Fibroblast of skin of left quadriceps (primary cell): ENCODE measurements around the gene DAB2IP.

Source experiments
- DNase-seq, 2 experiments: peaks; one replicate each; pipeline ENCODE4 v3.0.0-alpha.2; 2013; ENCODE audit warnings: low read depth in 2 of 2

The DAB2IP gene

DNA sequence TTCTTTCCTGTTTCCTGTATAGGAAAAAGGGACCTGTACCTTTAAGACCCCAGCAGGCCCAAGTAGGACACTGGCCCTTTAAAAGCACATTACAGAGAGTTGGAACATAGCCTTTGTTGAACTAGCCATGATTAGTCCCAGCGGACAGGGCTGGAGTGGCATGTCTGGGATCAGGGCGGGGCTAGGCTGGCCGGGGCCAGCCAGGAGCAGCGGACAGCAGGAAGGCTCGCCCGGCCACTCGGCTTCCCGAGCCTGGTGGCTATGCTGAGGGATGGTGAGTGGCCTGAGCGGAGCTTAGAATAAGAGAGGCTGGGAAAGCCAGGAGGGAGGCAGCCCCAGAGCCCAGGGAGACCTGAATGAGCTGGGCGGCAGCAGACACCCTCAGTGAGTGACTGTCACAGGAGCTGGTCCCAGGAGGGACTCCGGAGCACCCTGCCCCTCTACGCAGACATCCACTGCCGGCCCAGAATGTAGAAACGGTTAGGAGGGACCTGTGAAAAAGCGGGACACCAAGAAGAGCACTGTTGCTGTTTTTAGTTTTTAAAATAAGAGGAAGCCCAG, 92.1 kb downstream of the DAB2IP start:
- no peak for DNase-seq

DNA sequence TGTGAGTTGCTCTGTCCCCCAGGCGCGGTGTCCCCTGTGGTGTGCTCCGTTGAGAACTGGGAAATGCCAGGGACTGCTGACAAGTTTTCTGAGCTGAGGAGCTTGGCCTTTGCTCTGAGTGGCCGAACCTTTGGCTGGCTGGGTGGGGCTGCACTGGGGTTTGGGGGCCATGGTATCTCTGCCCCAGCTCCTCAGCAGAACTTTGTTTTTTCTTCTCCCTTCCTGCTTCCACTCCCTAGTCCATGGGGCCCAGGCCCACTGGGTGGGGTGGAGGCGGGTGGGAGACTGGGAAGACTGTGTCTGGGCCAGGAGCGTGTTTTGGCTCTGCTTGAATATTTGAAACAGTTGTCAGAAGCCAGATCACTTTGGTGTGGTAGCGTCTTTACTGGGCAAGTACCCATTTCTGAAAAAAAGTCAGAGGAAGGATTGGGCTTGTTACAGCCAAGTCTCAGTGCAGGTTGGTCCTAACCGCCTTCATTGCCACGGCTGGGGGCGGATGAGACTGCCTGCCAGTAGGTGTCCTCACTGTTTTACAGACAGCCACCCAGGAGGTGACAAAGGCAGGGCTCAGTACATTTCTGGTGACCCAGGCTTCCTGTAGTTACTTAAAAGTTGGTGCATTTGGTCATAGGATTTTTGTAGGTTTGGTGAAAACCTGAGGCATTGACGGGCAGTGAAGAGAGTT, 92.7 kb downstream of the DAB2IP start:
- no peak for DNase-seq

DNA sequence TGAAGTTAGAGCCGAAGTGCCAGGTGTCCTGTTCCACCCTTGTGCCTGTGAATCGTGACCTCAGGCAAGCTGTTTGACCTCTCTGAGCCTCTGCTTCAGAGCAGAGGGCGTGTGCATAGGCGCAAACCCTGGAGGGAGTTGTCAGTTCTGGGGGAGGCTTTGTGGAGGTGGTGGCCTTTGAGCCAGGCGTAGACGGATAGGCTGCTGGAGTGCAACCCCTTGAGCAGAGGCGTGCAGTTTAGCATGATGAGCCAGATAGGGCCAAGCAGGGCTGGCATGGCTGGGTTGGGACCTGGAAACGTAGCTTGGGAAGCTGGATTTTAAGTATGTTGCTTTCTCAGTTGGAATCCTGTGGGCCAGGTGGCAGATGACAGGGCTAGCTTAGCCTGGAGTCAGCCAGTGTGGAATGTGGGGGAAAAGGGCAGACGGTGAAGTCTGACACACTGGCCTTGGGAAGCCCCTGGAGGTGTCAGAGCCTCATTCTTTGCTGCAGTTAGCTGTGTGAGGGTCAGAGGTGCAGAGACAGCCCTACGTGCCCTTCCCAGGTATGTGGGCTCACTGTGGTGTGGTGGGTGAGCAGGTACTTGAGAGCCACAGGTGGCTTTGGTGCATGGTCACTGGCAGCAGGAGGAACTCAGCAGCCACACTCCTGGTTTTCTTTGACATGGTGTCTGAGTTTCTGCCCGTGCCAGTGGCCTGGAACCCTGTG, 93.4 kb downstream of the DAB2IP start:
- no peak for DNase-seq

DNA sequence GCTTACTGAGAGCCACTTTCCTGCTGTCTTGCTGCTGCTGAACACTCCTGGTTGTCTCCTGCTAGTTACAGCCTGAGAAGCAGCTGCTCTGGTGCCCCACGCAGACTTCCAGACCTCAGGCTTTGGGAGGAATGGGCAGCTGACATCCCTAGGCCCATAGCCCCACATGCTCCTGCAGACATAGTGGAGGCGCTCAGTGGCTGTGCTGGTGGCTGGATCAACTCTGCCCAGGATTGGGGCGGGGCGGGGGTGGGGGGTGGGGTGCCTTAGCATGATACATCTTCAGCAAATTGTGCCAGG, 93.9 kb downstream of the DAB2IP start:
- DNase-seq = no peak

DNA sequence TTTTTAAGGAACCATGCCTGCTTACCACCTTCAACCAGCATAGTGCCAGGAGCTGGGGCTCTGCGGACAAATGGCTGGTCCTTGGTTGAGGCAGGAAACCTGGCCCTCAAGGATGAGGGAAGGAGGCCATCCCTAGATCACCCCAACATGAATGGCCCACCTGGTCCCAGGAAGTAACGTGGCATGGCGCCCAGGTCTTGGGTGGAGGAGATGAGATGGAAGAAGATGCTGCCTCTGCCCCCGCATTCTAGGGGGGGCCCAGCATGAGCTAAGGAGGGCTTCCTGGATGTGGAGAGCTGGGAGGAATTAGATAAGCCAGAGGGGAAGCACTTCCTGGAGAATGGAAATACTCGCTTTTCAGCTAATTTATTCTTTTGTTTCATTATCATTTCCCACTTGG, 95.0 kb downstream of the DAB2IP start:
- no peak for DNase-seq

DNA sequence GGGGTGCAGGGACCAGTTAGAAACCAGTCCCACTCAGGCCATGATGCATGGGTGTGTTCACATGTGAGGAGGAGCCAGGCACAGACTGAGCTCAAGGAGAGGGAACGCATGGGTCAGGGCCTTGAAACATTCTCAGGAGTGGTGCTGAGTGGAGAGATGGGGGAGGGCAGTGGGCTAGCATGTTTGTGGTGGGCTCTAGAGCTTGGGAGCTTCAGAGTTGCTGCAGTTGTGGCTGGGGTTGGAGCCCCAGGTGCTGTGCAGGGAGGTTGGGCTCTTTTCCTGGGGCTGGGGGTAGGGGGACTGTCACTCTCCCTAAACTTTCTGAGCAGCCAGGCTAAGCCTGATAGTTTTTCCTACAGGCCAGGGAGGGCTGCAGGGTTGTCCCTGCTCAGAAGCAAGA, 95.4 kb downstream of the DAB2IP start:
- DNase-seq = no peak

DNA sequence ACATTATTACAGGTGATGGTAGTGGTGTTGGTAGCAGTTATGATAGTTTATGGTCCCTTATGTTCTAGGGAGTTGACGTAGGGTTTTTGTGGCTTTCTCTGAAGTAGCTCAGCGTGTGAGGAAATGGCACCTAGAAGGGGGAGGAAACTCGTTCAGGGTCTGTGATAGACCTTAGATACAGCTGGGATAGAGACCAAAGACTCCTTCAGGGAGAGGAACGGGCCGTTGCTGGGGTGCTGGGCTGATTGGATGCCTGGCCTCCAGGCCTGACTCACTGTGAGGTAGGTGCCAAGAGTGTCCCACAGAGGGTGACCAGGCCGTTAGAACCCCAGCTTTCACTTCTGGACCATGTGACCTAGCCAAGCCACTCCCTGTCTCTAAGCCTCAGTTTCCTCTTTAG, 96.6 kb downstream of the DAB2IP start:
- DNase-seq = no peak

DNA sequence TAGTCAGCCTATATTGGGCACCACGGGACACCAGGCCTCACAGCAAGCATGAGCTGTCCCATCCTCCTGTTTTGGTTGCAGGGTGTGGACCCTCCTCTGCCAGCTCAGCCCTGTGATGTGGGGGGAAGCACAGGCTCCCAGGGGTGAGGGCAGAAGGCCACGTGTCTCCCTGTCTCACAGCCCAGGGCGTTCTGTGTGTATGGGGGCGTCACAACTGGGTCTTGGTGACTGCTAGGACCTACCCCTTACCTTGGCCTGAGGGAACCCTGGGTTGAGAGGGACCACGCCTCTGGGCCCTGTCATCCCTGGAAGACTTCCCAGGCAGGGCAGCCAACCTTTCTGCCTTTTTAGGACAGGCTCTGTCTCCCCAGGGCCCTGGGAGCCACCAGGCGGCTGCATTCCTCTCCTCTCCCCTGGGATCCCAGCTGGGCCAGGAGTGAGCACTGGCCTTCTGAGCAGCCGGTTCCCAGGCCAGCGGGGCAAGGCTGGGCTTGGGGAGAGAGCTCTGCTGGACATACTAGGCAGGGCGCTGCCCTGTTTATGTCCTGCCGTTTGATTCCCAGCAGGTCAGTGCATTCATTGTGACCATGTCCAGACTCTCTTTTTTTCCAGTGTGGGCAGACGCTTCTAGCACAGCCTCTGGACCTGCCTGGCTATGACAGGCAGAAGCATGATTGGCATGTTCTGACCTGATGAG, 97.4 kb downstream of the DAB2IP start:
- DNase-seq = no peak

DNA sequence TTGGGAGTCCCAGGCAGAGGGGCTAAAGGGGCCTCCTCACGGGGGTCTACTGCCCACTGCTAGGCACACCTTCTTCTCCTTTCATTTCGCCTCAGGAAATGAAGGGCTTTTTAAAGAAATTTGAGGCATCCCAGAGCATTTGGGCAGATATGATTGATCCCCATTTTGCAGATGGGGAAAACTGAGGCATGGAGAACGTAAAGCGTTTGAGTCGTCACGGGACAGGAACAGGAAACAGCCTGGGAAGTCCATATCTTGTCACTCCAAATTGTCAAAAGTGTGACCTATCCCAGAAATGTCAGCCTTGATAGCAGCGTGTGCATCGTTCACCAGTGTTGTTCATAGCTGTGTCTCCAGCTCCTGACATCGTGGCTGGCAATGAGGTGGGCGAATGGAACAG, 98.2 kb downstream of the DAB2IP start:
- no peak for DNase-seq

DNA sequence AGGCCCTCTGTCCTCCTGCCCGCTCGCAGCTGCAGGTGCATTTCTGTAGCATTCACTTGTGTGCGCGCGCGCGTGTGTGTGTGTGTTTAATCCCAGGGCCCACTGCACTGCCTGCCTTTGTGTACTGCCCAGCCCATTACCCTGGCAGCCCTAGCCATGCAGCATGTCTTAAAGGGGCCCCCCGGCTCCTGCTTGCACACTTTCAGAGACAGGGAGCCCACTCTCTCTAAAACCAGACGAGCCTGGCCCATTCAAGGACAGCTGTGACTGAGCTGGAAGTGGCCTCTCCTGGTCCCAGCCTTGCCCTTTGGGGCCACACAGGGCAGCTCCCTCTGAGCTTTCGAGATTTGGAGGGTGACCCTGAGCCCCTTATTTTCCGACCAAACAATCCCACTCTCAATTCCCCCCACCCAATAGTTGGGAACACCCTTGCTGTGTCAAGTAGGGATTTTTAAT, 98.9 kb downstream of the DAB2IP start:
- no peak for DNase-seq

DNA sequence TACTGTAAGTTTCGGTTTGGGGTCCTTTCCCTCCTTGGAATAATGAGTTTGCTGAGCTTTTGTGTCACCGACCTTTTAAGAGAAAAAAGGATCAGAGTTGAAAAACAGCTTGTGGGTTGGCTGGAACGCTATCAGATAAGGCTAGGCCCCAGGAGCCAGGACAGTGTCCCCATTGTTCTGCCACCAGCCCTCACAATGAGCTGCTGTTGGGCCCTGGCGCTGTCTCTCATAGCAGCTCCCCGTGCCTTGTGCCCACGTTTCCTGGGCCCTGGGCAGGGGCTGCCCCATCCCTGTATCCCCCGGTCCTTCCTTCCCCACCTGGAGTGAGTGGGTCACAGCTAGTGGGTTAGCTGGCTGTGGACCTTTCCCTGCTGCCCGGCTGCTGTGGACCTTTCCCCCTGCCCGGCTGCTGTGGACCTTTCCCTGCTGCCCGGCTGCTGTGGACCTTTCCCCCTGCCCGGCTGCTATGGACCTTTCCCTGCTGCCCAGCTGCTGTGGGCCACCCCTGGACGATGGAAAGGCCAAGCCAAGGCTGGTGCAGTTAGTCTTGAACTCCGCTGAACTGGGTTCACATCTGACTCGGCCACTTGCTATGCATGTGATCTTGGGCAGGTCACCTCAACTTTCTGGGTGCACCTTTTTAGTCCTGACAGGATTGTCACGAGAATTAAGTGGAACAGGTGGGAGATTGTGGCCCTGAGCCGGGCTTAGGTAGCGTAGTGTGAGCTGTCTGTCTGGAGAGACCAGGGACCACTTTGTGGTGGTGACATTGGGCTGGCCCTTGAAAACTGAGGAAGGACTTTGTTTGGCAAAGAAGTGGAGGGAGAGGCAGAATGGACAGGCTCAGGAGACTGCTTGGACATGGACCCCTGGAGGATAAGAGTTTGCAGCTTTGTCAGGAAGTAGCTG, 99.5 kb downstream of the DAB2IP start:
- no peak for DNase-seq

DNA sequence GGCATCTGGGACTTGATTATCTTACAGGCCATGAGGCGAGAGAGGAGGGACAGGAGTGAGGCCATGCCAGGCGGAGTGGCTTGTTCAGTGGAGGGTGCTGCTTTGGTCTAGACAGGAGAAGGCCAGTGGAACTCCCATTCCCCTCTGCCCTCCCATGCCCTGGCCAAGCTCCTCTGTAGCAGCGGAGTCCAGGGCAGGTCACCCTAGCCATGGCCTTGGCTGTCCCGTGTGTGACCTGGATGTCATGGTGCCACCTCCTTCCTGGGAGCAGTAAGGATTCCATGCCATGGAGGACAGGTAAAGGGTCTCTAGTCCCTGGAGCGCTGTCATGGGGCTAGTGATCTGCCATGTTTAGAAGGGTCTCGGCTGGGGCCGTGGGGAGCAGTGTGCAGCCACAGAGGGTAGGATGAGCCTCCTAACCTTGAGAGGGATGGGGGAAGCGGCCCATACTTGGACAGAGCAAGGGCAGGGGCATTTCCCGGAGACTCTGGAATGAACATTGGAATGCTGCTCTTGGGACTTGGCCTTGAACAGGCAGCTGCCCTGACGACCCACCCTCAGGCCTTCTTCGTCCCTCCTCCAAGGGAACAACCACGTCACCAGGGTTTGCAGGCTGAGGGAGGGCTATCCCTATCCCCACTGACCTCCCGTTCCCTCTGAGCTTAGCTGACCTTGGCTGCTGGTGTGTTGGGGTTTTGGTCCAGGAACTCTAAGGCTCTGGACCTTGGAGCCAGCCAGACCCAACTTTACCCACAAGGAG, 100.4 kb downstream of the DAB2IP start:
- DNase-seq = no peak

DNA sequence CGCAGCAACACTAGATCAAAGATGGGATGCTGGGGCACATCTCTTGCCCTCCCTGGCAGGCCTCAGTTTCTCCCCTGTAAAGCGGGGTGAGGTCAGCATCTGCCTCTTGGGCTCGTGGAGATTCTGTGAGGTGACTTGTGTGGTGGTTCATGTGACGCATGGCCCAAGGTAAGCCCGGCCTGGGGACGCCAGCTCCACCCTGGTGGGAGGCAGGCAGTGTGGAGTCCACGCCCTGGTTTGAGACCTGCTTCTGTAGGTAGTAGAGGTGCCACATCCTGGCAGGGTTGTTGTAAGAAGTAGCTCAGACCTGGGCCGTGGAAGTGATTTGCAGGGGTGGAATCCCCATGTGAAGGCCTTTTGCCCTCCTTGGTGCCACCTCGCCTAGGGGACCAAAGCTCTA, 101.5 kb downstream of the DAB2IP start:
- no peak for DNase-seq

DNA sequence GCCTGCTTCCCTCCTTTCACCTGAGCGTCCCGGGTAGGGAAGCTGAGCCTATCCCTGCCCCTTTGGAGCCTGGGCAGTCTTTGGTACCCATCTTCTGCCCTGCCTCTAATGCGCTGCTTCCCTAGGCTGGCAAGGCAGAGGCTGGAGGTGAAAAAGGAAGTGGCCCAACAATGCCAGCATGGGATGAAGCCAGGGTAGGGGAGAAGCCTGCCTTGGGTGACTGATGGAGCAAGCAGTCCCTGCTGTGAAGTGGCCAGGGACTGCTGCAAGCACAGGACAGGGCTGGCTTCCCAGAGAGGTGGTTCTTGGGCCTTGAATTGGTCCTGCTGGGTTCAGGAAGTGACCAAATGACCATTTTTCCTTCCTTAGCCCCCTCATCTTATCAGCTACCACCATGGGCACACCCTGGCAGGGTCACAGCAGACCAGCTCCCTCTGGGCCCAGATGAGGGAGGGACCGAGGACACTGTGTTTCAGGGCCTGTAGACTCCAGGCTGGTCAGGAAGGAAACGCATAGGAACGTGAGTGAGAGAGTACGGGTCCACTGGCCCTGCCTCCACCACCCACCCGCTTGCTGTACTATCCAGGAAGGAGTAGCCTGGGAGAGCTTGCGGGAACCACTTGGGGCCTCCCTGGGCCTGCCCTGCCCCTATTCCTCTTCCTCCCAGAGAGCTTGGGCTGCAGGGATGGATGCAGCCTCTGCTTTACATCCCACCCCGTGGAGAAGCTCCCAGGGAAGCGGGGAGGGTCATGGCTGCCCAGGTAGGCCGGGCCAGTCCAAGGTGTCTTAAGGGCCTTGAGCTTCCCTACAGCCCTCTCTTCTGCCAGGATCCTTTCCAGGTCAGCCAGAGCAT, 102.6 kb downstream of the DAB2IP start:
- DNase-seq = no peak

DNA sequence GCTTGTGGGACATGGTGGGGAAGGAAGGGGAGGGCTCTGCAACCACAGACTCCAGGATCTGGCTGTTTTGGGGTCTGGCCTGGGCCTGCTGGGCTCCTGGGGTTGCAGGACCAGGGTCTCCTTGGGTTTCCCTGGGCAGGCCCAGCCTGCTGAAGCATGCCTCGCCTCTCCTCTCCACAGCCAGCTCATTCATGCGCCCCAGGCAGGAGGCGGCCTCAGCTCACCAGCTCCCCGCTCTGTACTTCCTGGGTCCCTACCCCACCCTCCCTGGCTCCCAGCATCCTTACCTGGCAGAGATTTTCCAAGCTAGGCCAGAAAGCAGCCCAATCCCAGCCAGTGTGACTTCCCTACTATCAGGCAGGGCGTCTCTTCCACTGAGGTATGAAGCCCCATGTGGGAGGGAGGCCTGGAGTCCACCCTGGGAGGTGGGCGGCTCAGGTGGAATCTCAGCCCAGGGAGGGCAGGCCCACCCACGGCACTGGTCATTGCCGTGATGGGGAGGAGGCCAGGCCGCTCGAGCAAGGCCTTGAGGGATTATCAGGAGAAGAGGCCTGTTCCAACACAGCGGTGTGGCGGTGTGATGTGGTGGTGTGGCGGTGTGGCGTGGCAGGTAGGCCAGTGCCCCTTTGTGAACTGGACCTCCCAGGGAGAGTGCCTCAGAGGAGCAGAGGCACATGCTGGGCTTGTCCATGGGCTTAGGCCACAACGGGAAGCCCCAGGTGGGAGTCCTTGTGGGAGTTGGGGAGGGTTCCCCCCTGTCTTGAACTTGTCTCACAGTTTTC, 103.4 kb downstream of the DAB2IP start:
- DNase-seq = no peak

DNA sequence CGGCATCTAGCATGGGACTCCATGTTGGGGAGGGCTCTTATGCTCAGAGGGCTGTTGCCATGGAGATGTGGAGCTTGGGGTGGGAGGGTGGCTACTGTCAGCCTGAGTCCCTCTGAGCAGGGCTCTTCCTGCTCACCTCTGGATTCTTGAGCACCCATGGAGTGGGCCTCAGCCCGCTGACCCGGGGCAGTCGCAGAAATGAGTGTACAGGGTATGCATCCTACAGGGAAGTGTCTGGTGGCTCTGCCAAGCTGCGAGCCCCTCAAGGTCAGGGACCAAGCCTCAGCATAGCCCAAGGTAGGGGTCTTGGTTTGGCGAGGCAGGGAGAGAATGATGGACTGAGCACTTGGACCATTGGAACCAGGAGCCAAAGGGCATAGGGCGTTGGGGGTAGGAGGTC, 104.1 kb downstream of the DAB2IP start:
- DNase-seq = no peak

DNA sequence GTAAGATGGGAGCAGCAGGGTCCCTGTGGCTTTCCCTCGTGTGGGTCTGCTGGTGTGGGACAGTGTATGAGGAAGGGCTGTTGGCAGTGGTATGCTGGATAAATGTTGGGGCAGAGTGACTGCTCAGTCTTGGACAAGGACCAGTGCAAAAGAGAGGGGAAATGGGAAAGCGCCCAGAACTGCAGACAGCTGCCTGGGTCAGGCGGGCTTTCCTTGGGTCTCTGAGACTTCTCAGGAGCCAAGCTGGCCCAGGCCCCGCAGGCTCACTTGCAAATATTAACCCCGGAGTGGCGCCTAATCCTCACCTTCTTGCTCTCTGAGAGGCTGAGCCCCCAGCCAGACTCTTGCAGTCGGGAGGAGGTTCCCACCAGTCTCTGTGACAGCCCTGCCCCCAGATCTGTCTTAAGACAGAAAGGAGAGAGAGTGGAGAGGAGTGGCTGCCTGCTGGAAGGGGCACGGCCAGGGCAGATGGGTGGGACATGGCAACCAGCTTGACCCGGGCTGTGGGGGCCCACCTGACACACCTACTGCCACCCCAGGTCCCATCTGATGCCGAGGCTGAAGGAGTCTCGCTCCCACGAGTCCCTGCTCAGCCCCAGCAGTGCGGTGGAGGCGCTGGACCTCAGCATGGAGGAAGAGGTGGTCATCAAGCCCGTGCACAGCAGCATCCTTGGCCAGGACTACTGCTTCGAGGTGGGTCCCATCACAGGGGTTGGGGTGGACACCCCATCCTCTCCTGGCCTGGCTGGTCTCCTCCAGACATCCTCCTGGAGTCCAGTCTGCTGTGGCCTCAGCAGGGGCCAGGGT, 105.2 kb downstream of the DAB2IP start:
- DNase-seq = no peak

DNA sequence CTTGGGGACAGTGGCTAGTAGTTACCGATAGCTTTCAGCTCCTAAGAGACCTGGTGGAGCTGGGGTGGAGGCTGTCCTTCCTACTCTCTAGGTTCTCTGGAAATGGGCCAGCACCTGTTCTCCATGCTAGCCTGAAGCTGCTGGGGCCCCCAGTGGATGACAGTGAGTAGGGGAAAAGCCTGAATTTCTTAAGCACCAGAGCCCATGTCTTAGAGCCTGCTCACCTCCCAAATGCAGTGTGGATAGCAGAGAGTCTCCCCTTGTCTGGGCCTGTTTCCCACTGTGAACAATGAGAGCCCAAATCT, 105.8 kb downstream of the DAB2IP start:
- DNase-seq = no peak

DNA sequence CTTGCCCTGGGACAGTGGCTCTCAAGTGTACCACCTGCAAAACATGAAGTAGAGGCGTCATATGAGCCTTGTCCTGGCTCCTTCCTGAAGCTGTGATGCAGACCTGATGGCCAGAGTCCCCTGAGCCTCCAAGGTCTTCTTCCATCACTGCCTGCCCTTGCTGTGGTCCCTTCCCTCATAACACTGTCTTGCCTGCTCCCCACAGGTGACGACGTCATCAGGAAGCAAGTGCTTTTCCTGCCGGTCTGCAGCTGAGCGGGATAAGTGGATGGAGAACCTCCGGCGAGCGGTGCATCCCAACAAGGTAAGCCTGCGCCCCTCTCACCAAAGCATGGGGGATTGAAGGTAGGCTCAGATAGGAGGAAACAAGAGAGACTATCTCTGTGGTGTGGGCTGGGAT, 107.3 kb downstream of the DAB2IP start:
- DNase-seq = no peak
